ENCODE data around the gene SLC4A1. TPM values are rescaled to one million over a fixed set of nuclear protein-coding genes. Genes with fewer than 3 reads are reported as not detected.

The SLC4A1 gene
- total and polyA plus RNA-seq, 2 donors from 2014 or later, result 2.1 to 201 TPM

DNA sequence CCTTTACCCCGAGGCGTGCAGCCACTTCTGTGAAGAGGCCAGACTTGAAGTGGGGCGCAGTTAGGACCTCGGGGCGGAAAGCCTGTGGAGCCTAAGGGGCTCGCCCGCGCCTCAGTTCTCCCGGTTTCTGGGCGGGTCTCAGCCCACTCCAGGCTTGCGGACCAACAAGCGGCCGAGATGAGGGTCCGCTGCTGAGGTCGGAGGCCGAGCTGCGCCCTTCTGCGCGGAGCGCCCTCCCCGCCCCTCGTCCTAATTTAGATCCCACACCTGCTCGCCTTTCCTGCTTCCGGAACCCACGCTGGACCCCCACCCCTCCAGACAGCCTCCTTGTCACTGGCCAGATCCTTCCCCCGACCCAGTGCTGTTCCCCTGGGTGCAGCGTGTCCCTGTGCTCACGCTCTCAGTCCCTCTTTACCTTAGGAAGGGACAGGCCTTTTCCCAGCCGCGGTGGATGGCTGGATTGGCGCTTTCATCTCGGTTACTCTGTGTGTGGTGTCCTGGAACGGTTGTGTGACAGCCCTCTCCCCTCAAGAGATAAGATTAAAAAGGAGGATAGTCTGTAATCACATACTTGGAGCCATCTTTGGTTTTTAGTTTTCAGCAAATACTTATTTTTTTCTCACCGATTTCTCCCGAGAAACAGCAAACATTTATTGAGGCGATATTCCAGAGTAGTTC is 67.3 kb downstream of the SLC4A1 start:
- peak overlapping the region; percentile 40 to 87 (median 55) for H3K4me3 ChIP-seq (ENCODE audit: low read length in 3 of 3)
- intact Hi-C loops (cut with DNase I), result no loop called here
- H3K27ac ChIP-seq (ENCODE audit: low read depth in 2 of 2, low read length in 2 of 2), result peak overlapping the region; percentile 91 to 95
- H3K9me3 ChIP-seq (ENCODE audit: control insufficient read depth in 2 of 3, insufficient read depth in 1 of 3, low read length in 3 of 3), result no peaks in the 10 kb centered on the region
- H3K27me3 ChIP-seq (ENCODE audit: control insufficient read depth, insufficient read depth, low read length), result no peaks in the 10 kb centered on the region
- DNase-seq (peak in 1 of 5 donors; percentile 37), FAIRE-seq (no peak)
- peaks cover 0 to 14% (median 12%) of the 10 kb centered on the region in 3 donors for H3K4me1 ChIP-seq (ENCODE audit: control insufficient read depth in 2 of 3, insufficient read depth in 2 of 3, low read depth in 1 of 3, low read length in 3 of 3)
- H3K36me3 ChIP-seq (ENCODE audit: control insufficient read depth in 2 of 3, insufficient read depth in 3 of 3, low read length in 3 of 3), result peaks cover 0 to 11% (median 0%) of the 10 kb centered on the region in 3 donors
- peak overlapping the region; percentile 5 to 90 (median 86) for H3K9ac ChIP-seq (ENCODE audit: low read length in 3 of 3)
- no peak for TF ChIP-seq CTCF (IDR thresholded peaks at IDR 0.05; ENCODE audit: borderline replicate concordance, extremely low read depth, insufficient read depth)

DNA sequence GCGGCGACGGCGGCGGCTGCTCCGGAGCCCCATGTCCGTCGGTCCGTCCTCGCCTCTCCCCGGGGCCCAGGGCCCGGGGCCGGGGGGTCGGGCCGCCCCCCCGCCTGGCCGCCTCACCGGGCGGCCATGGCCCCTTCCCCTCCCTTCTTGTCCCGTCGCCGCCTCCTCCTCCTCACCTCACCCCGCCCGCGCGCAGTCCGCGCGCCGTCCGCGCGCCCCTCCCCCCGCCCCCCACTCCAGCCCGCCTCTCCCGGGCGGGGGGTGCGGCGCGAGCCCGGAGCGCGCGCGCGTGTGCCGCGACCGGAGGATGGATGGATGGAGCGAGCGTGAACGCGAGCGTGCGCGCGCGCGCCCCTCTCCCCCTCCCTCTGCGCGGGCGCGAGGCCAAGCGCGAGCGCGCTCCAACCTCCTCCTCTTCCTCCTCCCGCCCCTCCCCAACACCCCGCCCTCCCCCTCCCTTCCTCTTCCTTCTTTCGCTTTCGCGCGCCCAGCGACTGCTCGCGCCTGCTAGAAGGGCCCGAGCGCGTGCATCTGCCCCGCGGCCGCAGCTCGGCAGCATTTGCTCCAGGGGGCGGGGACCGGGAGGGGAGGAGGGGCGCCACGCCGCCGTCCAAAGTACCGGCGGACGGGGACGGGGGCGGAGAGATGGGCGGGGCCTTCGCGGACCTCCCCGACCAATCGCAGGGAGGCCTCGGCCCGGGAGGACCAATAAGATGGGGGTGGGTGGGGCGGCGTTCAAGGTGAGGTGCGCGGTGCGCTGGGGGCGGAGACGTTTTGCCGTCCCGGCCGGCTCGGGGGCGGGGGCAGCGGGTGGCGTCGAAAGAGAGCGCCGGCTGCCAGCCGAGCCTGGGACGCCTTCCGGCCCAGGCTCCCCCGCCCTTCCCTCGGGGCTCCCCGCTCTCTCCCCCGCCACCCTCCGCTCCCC is 68.1 kb downstream of the SLC4A1 start, which contains the start of gene ATXN7L3:
Gene ATXN7L3 (minus strand): TSS at position 332 of the 925 bp plus-strand sequence. CDS start 1,814 bp downstream, outside the sequence.
- Histone ChIP-seq H3K36me3 (ENCODE audit: control insufficient read depth in 2 of 3, insufficient read depth in 3 of 3, low read length in 3 of 3) (peaks cover 6 to 19% (median 6%) of the 10 kb centered on the region in 3 donors), H3K9ac (ENCODE audit: low read length in 3 of 3) (peak within 1 kb of the TSS; percentile 35 to 90 (median 87)), H3K9me3 (ENCODE audit: control insufficient read depth in 2 of 3, insufficient read depth in 1 of 3, low read length in 3 of 3) (no peaks in the 10 kb centered on the region), H3K27me3 (ENCODE audit: control insufficient read depth, insufficient read depth, low read length) (no peaks in the 10 kb centered on the region), H3K27ac (ENCODE audit: low read depth in 2 of 2, low read length in 2 of 2) (peak within 1 kb of the TSS; percentile 91 to 95), H3K4me1 (ENCODE audit: control insufficient read depth in 2 of 3, insufficient read depth in 2 of 3, low read depth in 1 of 3, low read length in 3 of 3) (peaks cover 0 to 14% (median 12%) of the 10 kb centered on the region in 3 donors), H3K4me3 (ENCODE audit: low read length in 3 of 3) (peak within 1 kb of the TSS; percentile 54 to 87 (median 61))
- DNase-seq (peak; percentile 99 to 100 (median 99)), FAIRE-seq (no peak)
- intact Hi-C loops (cut with DNase I), result no loop called here
- TF ChIP-seq CTCF (IDR thresholded peaks at IDR 0.05; ENCODE audit: borderline replicate concordance, extremely low read depth, insufficient read depth), result no peak

DNA sequence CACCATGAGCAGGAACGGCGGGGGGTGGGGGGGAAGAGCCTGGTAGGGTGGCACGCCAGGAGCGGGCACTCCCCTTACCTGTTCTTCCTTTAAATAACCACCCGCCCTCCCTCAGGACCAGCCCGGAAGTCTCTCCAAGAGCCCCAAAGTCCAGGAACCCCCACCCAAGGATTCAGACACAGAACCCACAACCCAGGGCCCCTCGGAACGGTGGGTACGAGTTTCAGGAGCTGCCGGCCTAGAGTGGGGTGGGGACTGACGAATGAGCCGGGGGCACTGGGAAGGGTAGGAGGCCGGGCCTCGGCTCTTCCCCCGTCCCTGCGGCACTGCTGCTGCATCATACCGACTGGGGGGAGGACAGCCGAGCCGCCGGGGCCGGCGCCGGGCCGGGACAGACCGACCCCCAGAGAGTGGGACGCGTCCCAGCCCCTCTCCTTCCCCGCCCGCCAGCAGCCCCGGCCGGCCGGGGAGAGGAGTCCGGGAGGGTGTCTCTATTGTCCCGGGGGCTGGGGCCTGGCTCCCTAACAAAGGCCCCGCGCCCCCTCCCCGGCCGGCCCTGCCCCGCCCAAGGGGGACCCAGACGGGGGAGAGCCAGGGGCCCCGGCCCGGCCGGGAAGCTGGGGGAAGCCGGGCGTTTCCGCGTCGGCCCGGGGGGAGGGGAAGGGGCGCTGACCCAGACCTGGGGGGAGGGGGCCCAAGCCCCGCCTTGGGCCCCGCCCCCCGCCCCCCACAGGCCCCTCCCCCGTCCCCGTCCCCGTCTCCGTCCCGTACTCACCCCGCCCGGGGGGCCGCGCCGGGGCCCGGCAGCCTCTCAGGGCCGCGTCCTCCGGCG is 69.0 kb downstream of the SLC4A1 start:
- Histone ChIP-seq H3K4me1 (ENCODE audit: control insufficient read depth in 2 of 3, insufficient read depth in 2 of 3, low read depth in 1 of 3, low read length in 3 of 3) (peaks cover 0 to 12% (median 11%) of the 10 kb centered on the region in 3 donors), H3K9me3 (ENCODE audit: control insufficient read depth in 2 of 3, insufficient read depth in 1 of 3, low read length in 3 of 3) (no peaks in the 10 kb centered on the region), H3K4me3 (ENCODE audit: low read length in 3 of 3) (peak overlapping the region; percentile 54 to 87 (median 61)), H3K9ac (ENCODE audit: low read length in 3 of 3) (peak overlapping the region; percentile 35 to 87 (median 72)), H3K27me3 (ENCODE audit: control insufficient read depth, insufficient read depth, low read length) (no peaks in the 10 kb centered on the region), H3K36me3 (ENCODE audit: control insufficient read depth in 2 of 3, insufficient read depth in 3 of 3, low read length in 3 of 3) (peaks cover 7 to 28% (median 14%) of the 10 kb centered on the region in 3 donors), H3K27ac (ENCODE audit: low read depth in 2 of 2, low read length in 2 of 2) (peak overlapping the region; percentile 91 to 95)
- intact Hi-C loops (cut with DNase I), result no loop called here
- DNase-seq (peak; percentile 64 to 92 (median 79)), FAIRE-seq (no peak)
- no peak for TF ChIP-seq CTCF (IDR thresholded peaks at IDR 0.05; ENCODE audit: borderline replicate concordance, extremely low read depth, insufficient read depth)

Small RNA genes within 50 kb of the gene (microRNA-seq; reads per million reads assigned to microRNA genes)
- not detected for gene MIR6782

Other genes starting within 250 kb of the SLC4A1 start
- 47.6 TPM for gene LSM12, start 201.5 kb downstream of the SLC4A1 start, total RNA-seq
- gene LSM12, start 201.5 kb downstream of the SLC4A1 start, polyA plus RNA-seq (ENCODE audit: insufficient read depth, low read depth, low replicate concordance), result 29.0 TPM
- 70.0 TPM for gene G6PC3, start 197.4 kb downstream of the SLC4A1 start, total RNA-seq
- 150 TPM for gene G6PC3, start 197.4 kb downstream of the SLC4A1 start, polyA plus RNA-seq (ENCODE audit: insufficient read depth, low read depth, low replicate concordance)
- 35.6 TPM for gene HDAC5, start 144.5 kb downstream of the SLC4A1 start, total RNA-seq
- 25.3 TPM for gene HDAC5, start 144.5 kb downstream of the SLC4A1 start, polyA plus RNA-seq (ENCODE audit: insufficient read depth, low read depth, low replicate concordance)
- 0.88 TPM for gene HROB, start 126.2 kb downstream of the SLC4A1 start, total RNA-seq
- 0.17 TPM for gene HROB, start 126.2 kb downstream of the SLC4A1 start, polyA plus RNA-seq (ENCODE audit: insufficient read depth, low read depth, low replicate concordance)
- 0.25 TPM for gene ASB16, start 97.4 kb downstream of the SLC4A1 start, total RNA-seq
- 0.90 TPM for gene ASB16, start 97.4 kb downstream of the SLC4A1 start, polyA plus RNA-seq (ENCODE audit: insufficient read depth, low read depth, low replicate concordance)
- 37.7 TPM for gene TMUB2, start 81.2 kb downstream of the SLC4A1 start, total RNA-seq
- 39.2 TPM for gene TMUB2, start 81.2 kb downstream of the SLC4A1 start, polyA plus RNA-seq (ENCODE audit: insufficient read depth, low read depth, low replicate concordance)
- 64.8 TPM for gene ATXN7L3, start 68.3 kb downstream of the SLC4A1 start, total RNA-seq
- 20.0 TPM for gene ATXN7L3, start 68.3 kb downstream of the SLC4A1 start, polyA plus RNA-seq (ENCODE audit: insufficient read depth, low read depth, low replicate concordance)
- 98.8 TPM for gene UBTF, start 48.5 kb downstream of the SLC4A1 start, total RNA-seq
- gene UBTF, start 48.5 kb downstream of the SLC4A1 start, polyA plus RNA-seq (ENCODE audit: insufficient read depth, low read depth, low replicate concordance), result 46.1 TPM
- gene RUNDC3A, start 40.5 kb upstream of the SLC4A1 start, total RNA-seq, result 2.2 TPM
- gene RUNDC3A, start 40.5 kb upstream of the SLC4A1 start, polyA plus RNA-seq (ENCODE audit: insufficient read depth, low read depth, low replicate concordance), result 6.4 TPM
- 107 TPM for gene SLC25A39, start 56.7 kb upstream of the SLC4A1 start, total RNA-seq
- 389 TPM for gene SLC25A39, start 56.7 kb upstream of the SLC4A1 start, polyA plus RNA-seq (ENCODE audit: insufficient read depth, low read depth, low replicate concordance)
- gene GRN, start 77.2 kb upstream of the SLC4A1 start, total RNA-seq, result 353 TPM
- 235 TPM for gene GRN, start 77.2 kb upstream of the SLC4A1 start, polyA plus RNA-seq (ENCODE audit: insufficient read depth, low read depth, low replicate concordance)
- 0.94 TPM for gene FAM171A2, start 95.7 kb upstream of the SLC4A1 start, total RNA-seq
- gene FAM171A2, start 95.7 kb upstream of the SLC4A1 start, polyA plus RNA-seq (ENCODE audit: insufficient read depth, low read depth, low replicate concordance), result 1.6 TPM
- gene ITGA2B, start 121.5 kb upstream of the SLC4A1 start, total RNA-seq, result 1.7 TPM
- gene ITGA2B, start 121.5 kb upstream of the SLC4A1 start, polyA plus RNA-seq (ENCODE audit: insufficient read depth, low read depth, low replicate concordance), result 0.67 TPM
- 47.0 TPM for gene GPATCH8, start 235.3 kb upstream of the SLC4A1 start, total RNA-seq
- gene GPATCH8, start 235.3 kb upstream of the SLC4A1 start, polyA plus RNA-seq (ENCODE audit: insufficient read depth, low read depth, low replicate concordance), result 3.5 TPM

Data from kidney (tissue), 14 donors.